HG03045 (cell line): ENCODE measurements around the gene KPNA5.
"Not testable (repeated sequence)": the region's sequence is repeated elsewhere in the genome, so short reads cannot be mapped to it uniquely, and the experiment has no call there.

Source experiments
- ATAC-seq: cut with Tn5 transposase; IDR thresholded peaks from one replicate; pipeline ENCODE4 v1.9.1; 2021; ENCODE audit warnings: mild to moderate bottlenecking, moderate library complexity; ENCODE audit not compliant: unreplicated experiment

KPNA5 gene

GRCh38 chr6:116697480-116697879 is 16.5 kb downstream of the KPNA5 start:
- no peak for ATAC-seq

- not testable (repeated sequence) for ATAC-seq
These were observed 22.9 kb downstream of the KPNA5 start for GRCh38 chr6:116703888-116704287.

GRCh38 chr6:116705917-116706316 is 24.9 kb downstream of the KPNA5 start:
- no peak for ATAC-seq

- ATAC-seq, result no peak
These were observed 33.3 kb downstream of the KPNA5 start for GRCh38 chr6:116714296-116714695.

- ATAC-seq, result no peak
These were observed 33.8 kb downstream of the KPNA5 start for GRCh38 chr6:116714761-116715160.

- no peak for ATAC-seq
These were observed 45.9 kb downstream of the KPNA5 start for GRCh38 chr6:116726947-116727346.

- ATAC-seq, result no peak
These were observed 49.5 kb downstream of the KPNA5 start for GRCh38 chr6:116730513-116730912.

GRCh38 chr6:116737004-116737403 is 56.0 kb downstream of the KPNA5 start:
- ATAC-seq, result no peak

- ATAC-seq, result not testable (repeated sequence)
These were observed 59.5 kb downstream of the KPNA5 start for GRCh38 chr6:116740486-116740885.

GRCh38 chr6:116741571-116741970 is 60.6 kb downstream of the KPNA5 start:
- ATAC-seq, result no peak

GRCh38 chr6:116745176-116745575 is 64.2 kb downstream of the KPNA5 start:
- ATAC-seq, result no peak

GRCh38 chr6:116761779-116762178 is 80.8 kb downstream of the KPNA5 start:
- ATAC-seq, result no peak

- no peak for ATAC-seq
These were observed 81.2 kb downstream of the KPNA5 start for GRCh38 chr6:116762235-116762634.

- no peak for ATAC-seq
These were observed 82.0 kb downstream of the KPNA5 start for GRCh38 chr6:116763048-116763447.

GRCh38 chr6:116763906-116764628 is 83.1 kb downstream of the KPNA5 start:
- no peak for ATAC-seq

- no peak for ATAC-seq
These were observed 83.6 kb downstream of the KPNA5 start for GRCh38 chr6:116764629-116764960.

- no peak for ATAC-seq
These were observed 84.2 kb downstream of the KPNA5 start, which contains the start of gene FAM162B for GRCh38 chr6:116764961-116765841. Gene FAM162B (minus strand): TSS chr6:116765719. CDS start chr6:116765576, 143 bp downstream.

- no peak for ATAC-seq
These were observed 85.6 kb downstream of the KPNA5 start for GRCh38 chr6:116766506-116767176.

GRCh38 chr6:116767715-116768114 is 86.7 kb downstream of the KPNA5 start:
- no peak for ATAC-seq

GRCh38 chr6:116772450-116772849 is 91.4 kb downstream of the KPNA5 start:
- no peak for ATAC-seq

GRCh38 chr6:116773886-116774285 is 92.9 kb downstream of the KPNA5 start:
- no peak for ATAC-seq
